Measurements from ENCODE around the gene SORBS1.

DNA sequence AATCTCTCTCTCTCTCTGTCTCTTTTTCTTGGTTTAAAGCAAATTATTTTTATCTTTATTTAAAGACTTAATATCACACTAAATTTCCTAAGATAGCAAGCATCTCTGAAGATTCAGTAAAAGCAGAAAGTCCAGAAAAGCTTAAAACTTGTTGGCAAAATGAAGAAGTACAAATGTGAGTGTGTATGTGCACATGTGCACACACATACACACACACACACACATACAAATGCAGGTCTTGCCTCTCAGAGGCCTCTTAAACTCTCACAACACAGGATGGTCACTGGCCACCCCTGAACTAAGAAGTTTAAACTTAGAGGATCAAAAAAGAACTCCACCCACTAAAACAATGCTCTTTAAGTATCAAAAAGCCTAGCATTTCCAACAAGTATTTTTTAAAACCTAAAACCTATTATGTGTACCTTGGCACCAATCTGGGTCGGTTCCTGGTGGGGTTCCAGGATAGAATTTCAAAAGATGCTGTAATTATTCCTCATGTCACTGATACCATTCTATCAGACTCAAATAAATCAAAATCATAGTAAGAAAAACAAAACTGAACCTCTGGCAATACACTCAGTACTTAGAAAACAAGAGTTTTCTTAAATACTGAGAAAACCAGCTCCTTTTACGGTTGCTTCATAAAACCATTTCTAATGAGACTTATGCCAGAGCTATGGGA lies 55.0 kb downstream of the SORBS1 start:
- TF ChIP-seq, protein P1, sequence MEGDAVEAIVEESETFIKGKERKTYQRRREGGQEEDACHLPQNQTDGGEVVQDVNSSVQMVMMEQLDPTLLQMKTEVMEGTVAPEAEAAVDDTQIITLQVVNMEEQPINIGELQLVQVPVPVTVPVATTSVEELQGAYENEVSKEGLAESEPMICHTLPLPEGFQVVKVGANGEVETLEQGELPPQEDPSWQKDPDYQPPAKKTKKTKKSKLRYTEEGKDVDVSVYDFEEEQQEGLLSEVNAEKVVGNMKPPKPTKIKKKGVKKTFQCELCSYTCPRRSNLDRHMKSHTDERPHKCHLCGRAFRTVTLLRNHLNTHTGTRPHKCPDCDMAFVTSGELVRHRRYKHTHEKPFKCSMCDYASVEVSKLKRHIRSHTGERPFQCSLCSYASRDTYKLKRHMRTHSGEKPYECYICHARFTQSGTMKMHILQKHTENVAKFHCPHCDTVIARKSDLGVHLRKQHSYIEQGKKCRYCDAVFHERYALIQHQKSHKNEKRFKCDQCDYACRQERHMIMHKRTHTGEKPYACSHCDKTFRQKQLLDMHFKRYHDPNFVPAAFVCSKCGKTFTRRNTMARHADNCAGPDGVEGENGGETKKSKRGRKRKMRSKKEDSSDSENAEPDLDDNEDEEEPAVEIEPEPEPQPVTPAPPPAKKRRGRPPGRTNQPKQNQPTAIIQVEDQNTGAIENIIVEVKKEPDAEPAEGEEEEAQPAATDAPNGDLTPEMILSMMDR (IDR thresholded peaks at IDR 0.05) = no peak
- no peak for TF ChIP-seq EP300 (IDR thresholded peaks at IDR 0.05)
- TF ChIP-seq POLR2AphosphoS5 (IDR thresholded peaks at IDR 0.05) = no peak
- TF ChIP-seq POLR2A (IDR thresholded peaks at IDR 0.05) = no peak

All from suprapubic skin (tissue), 4 donors.